Omental fat pad (tissue), 4 donors: ENCODE results near the gene ANKRD13B. TPM values are rescaled to one million over a fixed set of nuclear protein-coding genes. Genes with fewer than 3 reads are reported as not detected.
A peak's percentile ranks its signal among the peaks of the same experiment; 100 is the strongest.

Source experiments
- ATAC-seq: fragments of 150-250 bp; one replicate; pipeline ENCODE4 v1.9.1; 2016; ENCODE audit warnings: mild to moderate bottlenecking, moderate library complexity; ENCODE audit not compliant: low FRiP score
- DNase-seq: peaks from one replicate; pipeline ENCODE4 v3.0.0-alpha.2; 2019; ENCODE audit warnings: low spot score
- total RNA-seq, 4 donors: library from RNA; depleted of rRNA; stranded (reverse); fragments of >200 nt; gene quantifications; one replicate each; pipeline ENCODE4 v1.1.0, GENCODE V29; 2016
- TF ChIP-seq, protein P1 (sequence below), 3 donors: fragments of 450-650 bp; IDR thresholded peaks; one replicate each; pipeline ENCODE4 v1.5.1; 2016 to 2017; ENCODE audit warnings: antibody characterized with exemption in 3 of 3, mild to moderate bottlenecking in 3 of 3, moderate library complexity in 2 of 3

The ANKRD13B gene
- total RNA-seq, 4 donors from 2014 or later = 9.2 to 18.3 (median 13.2) TPM

DNA sequence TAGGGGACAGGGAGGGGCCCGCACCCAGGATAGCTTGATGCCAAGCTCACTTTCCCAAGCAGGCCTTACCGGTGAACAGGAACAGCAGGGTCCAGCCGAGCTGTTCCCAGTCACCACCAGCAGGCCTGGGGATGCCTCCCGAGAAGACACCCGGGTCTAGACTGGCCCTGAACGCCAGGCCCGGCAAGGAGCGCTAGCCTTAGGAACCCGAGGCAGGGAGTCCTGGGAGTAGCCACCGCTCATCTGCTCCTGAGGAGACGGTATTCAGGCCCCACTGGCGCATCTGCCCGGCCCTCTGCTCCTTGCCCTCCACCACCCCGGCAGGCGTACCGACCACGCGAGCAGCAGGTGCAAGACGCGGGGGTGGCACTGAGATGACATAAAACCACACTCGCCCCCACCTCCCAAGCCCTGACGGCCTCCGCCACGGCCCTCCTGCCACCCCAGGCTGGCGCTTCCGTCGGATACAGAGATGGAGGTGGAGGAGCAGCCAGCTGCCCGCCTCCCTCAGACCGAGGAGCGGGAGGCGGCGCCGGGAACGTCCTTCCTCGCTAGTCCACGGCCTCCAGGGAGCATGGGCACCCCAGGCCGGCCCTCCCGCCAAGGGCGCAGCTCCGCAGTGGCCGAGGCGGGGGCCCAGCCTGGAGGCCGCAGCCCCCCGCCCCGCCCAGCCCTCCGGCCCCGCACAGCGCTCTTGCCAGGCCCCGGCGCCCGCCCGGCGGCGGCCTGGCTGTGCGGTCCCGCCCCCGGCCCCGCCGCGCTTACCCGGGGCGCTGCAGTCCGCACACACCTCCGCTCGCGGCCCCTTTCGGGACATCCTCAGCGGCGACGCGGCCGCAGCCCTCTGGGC lies 4.1 kb upstream of the ANKRD13B start:
- ATAC-seq (peak; percentile 7), DNase-seq (no peak)
- TF ChIP-seq, protein P1, sequence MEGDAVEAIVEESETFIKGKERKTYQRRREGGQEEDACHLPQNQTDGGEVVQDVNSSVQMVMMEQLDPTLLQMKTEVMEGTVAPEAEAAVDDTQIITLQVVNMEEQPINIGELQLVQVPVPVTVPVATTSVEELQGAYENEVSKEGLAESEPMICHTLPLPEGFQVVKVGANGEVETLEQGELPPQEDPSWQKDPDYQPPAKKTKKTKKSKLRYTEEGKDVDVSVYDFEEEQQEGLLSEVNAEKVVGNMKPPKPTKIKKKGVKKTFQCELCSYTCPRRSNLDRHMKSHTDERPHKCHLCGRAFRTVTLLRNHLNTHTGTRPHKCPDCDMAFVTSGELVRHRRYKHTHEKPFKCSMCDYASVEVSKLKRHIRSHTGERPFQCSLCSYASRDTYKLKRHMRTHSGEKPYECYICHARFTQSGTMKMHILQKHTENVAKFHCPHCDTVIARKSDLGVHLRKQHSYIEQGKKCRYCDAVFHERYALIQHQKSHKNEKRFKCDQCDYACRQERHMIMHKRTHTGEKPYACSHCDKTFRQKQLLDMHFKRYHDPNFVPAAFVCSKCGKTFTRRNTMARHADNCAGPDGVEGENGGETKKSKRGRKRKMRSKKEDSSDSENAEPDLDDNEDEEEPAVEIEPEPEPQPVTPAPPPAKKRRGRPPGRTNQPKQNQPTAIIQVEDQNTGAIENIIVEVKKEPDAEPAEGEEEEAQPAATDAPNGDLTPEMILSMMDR (IDR thresholded peaks at IDR 0.05) = no peak

DNA sequence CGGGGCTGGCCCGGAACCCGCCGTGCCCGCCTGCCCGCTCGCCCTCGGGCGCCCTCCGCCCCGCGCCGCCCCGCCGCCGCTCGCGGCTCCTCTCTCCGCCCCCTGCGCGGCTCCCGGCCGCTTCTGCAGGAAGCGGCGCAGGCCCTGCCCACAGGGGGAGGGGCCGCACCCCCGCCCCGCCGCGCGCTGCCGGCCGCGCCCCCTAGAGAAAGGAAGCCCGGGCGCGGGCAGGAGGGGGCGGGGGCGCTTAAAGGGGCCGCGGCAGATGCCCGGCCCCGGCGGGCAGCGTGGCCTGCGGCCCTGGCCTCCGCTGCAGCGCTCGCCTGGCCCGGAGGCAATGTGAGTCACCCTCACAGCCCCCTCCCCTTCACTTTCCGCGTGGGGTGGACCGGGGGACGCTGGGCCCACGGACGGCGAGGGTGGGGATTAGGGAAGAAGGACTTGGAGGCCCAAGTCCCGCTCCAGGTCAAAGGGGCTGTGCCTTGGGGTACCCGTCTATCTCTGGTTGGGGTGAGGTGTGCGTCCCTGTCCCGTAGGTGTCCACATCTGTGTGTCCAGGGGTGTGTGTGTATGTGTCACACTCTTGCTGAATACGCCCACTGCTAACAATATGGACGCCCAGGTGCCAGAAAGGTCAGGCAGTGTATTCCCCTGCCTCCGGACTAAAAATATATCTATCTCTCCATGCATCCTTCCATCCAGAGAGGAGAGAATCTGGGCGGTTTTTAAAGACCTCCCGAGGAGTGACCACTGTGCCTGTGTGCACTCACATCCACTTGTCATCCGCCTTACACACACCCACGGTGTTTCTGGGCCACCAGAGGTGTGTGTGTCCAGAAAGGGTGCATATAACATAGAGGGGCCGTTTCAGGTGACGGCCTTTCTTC lies 3.2 kb upstream of the ANKRD13B start, which contains the start of gene GIT1:
Gene GIT1, minus strand, starts transcription at position 125 of the 887 bp plus-strand sequence. CDS start 270 bp downstream, outside the sequence.
- DNase-seq = no peak
- TF ChIP-seq, protein P1 (IDR thresholded peaks at IDR 0.05) = no peak
- peak; percentile 62 for ATAC-seq

DNA sequence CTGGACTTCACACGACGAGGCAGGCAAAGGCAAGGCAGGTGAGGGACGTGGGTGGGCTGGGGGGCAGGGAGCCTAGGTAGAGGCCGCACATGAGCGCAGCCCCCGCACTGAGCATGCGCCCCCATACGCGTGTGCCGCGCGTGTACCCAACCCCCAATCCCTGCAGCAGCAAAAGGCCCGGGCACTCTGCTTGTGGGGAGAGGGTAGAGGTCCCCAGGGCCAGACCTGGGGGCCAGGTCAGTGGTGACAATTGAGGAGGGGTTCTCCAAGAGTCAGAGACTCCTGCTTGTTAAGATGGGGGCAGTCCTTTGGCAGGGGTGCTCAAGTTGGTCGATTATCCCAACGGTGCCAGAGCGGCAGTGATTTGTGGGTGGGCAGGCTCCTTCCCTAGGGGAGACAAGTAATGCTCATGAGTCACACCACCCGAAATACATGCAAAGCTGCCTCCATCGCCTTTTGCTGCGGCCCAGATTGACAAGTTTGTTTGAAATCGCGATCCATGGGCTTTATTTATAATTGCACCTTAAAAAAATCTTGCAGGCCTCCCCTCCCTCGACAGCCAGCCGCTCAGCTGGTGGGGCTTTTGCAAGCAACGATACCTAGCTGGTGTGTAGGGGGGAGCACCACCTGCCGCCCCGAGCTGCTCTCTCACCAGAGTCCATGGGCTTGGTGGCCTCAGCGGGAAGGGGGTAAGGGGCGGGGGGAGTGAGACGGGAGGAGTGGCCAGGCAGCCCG lies 2.4 kb upstream of the ANKRD13B start:
- ATAC-seq (no peak), DNase-seq (no peak)
- TF ChIP-seq, protein P1 (IDR thresholded peaks at IDR 0.05) = no peak

DNA sequence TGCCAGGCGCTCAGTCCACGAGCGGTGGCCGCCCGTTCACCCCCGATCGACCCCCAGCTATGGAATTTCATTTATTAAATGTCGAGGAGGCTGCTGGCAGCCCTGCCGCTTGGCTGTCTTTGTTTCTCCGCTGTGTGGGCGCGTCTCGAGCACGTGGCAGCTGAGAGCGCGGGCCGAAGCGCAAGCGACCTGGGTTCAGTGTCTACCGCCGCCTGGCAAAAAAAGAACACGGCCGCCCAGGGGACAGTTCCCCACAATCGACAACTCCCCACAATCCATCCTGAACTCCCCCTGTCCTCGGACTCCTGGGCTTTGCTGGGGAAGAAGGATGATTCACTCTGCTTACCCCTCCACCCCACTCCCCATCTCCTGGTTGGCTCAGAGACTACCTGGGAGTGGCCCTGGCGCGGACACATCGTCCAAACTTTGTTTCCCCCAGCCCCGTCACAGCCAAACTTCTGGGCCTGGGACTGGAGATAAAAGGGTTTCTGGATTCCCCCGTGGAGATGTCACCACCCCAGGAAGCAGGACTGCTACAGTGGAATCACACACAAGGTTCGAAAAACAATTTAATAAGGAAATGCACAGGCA lies 1.7 kb upstream of the ANKRD13B start:
- TF ChIP-seq, protein P1 (IDR thresholded peaks at IDR 0.05) = no peak
- ATAC-seq = peak; percentile 57
- no peak for DNase-seq

DNA sequence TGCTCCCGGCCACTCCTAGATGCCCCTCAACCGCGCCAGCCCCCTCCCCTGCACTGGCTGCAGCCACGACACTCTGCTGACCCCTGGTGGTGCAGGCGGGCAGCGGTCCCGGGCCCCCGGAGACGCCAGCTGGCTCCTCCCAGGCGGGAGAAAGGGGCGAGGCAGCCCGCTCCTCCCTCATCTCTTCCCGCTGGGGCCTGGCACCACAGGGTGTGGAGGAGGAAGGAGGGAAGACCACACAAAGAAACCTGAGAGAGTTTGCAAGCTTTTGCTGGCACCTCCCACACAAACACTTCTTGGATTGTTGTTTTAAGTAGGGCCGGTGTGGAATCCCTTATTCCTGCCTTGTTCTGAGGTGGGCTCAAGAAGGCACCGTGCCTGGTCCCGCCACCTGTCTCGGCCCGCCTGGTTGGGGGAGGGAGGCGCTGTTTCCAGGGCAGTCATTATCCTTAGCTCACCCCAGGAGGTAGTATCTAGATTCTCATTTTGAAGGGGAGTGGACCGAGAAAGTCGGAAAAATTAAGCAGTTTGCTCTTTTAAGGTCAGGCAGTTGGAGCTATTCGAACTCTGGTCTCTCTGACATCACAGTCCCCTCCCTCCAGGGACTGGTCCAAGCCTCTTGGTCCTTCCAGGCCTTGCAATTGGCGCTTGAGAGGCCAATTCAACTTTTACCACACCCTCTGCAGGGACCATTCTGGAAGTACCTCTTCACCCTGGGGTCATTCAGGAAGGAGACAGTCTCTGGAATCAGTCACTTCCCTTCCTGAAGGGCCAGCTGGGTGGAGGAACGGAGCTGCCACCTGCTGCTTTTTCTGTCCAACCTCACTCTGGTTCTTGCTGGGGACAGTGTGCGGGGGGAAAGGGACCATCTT lies 959 bp upstream of the ANKRD13B start:
- TF ChIP-seq, protein P1 (IDR thresholded peaks at IDR 0.05) = peak in 1 of 3 donors; percentile 79
- ATAC-seq (peak; percentile 64), DNase-seq (peak; percentile 70)
